KMS-11 (cell line): ENCODE data around the gene ZNF562.
"Not testable (repeated sequence)": the region's sequence is repeated elsewhere in the genome, so short reads cannot be mapped to it uniquely, and the experiment has no call there.

Experiments used
- H2AFZ ChIP-seq: fragments of 200-600 bp; sonication (generic); 2 replicates; pipeline ENCODE4 v1.6.1; 2016; ENCODE audit warnings: antibody characterized with exemption, mixed run types, low read depth
- H3K27ac ChIP-seq: fragments of 200-600 bp; sonication (generic); 2 replicates; pipeline ENCODE4 v1.6.1; 2016; ENCODE audit warnings: mild to moderate bottlenecking, mixed run types
- H3K27me3 ChIP-seq: fragments of 200-600 bp; sonication (generic); 2 replicates; pipeline ENCODE4 v1.6.1; 2017; ENCODE audit warnings: mild to moderate bottlenecking, low read depth, mixed run types, moderate library complexity; ENCODE audit not compliant: insufficient read depth
- H3K36me3 ChIP-seq: fragments of 200-600 bp; sonication (generic); 2 replicates; pipeline ENCODE4 v1.6.1; 2017; ENCODE audit warnings: mild to moderate bottlenecking, mixed run types; ENCODE audit not compliant: insufficient read depth
- H3K4me1 ChIP-seq: fragments of 200-600 bp; sonication (generic); 2 replicates; pipeline ENCODE4 v1.6.1; 2016; ENCODE audit warnings: mild to moderate bottlenecking, low read depth, mixed run types; ENCODE audit not compliant: poor library complexity, severe bottlenecking
- H3K4me2 ChIP-seq: fragments of 200-600 bp; sonication (generic); 2 replicates; pipeline ENCODE4 v1.7.0; 2016; ENCODE audit warnings: mild to moderate bottlenecking, mixed run types
- H3K4me3 ChIP-seq: fragments of 200-600 bp; sonication (generic); IDR thresholded peaks from 2 replicates; pipeline ENCODE4 v1.6.1; 2017; ENCODE audit warnings: low read depth, low read length, mixed read lengths; ENCODE audit not compliant: insufficient read depth
- H3K79me2 ChIP-seq: fragments of 200-600 bp; sonication (generic); 2 replicates; pipeline ENCODE4 v1.6.1; 2016; ENCODE audit warnings: low read depth, mixed run types; ENCODE audit not compliant: insufficient read depth
- H3K9ac ChIP-seq: fragments of 200-600 bp; sonication (generic); 2 replicates; pipeline ENCODE4 v1.6.1; 2016; ENCODE audit warnings: mild to moderate bottlenecking, mixed run types
- H4K20me1 ChIP-seq: fragments of 200-600 bp; sonication (generic); 2 replicates; pipeline ENCODE4 v1.6.1; 2016; ENCODE audit warnings: mild to moderate bottlenecking, mixed run types; ENCODE audit not compliant: insufficient read depth
- CTCF ChIP-seq: fragments of 200-600 bp; sonication (generic); conservative IDR thresholded peaks from 2 replicates; pipeline ENCODE4 v1.6.1; 2017; ENCODE audit warnings: low read depth, mild to moderate bottlenecking, antibody characterized with exemption, low read length, moderate library complexity, mixed read lengths

Gene ZNF562

GRCh38 chr19:9658769-9659168 lies 16.1 kb downstream of the ZNF562 start:
- H4K20me1 ChIP-seq = no peaks in the 10 kb centered on the region

GRCh38 chr19:9653066-9653555 lies 21.8 kb downstream of the ZNF562 start:
- H3K4me3 ChIP-seq, H3K4me1 ChIP-seq, H4K20me1 ChIP-seq, H3K27me3 ChIP-seq, H3K27ac ChIP-seq, H3K9ac ChIP-seq, H2AFZ ChIP-seq, H3K79me2 ChIP-seq, H3K4me2 ChIP-seq, H3K36me3 ChIP-seq: not testable (repeated sequence)

More at GRCh38 chr19:9658769-9659168, 16.1 kb downstream of the ZNF562 start:
- H3K4me3 ChIP-seq = no peak overlapping the region
- no peak overlapping the region for H2AFZ ChIP-seq
- no peak overlapping the region for H3K9ac ChIP-seq
- H3K4me2 ChIP-seq = no peak overlapping the region
- no peak for TF ChIP-seq CTCF
- no peak overlapping the region for H3K27ac ChIP-seq
- H3K4me1 ChIP-seq = no peaks in the 10 kb centered on the region
- peaks cover 15% of the 10 kb centered on the region; the same call in 1 of the 2 replicates for H3K79me2 ChIP-seq
- H3K27me3 ChIP-seq = no peaks in the 10 kb centered on the region
- H3K36me3 ChIP-seq = peaks cover 4% of the 10 kb centered on the region; the same call in 1 of the 2 replicates

- not testable (repeated sequence) for H3K79me2 ChIP-seq, H3K4me3 ChIP-seq
Observed at GRCh38 chr19:9651464-9651863, 23.4 kb downstream of the ZNF562 start.

GRCh38 chr19:9650345-9650744 lies 24.6 kb downstream of the ZNF562 start:
- Histone ChIP-seq H3K79me2 (no peaks in the 10 kb centered on the region), H2AFZ (no peak overlapping the region), H3K4me1 (no peaks in the 10 kb centered on the region), H3K9ac (no peak overlapping the region), H3K27me3 (no peaks in the 10 kb centered on the region), H4K20me1 (no peaks in the 10 kb centered on the region), H3K4me3 (no peak overlapping the region), H3K36me3 (peaks cover 5% of the 10 kb centered on the region; the same call in 1 of the 2 replicates), H3K27ac (no peak overlapping the region), H3K4me2 (no peak overlapping the region)
- TF ChIP-seq CTCF = no peak

More at GRCh38 chr19:9651464-9651863, 23.4 kb downstream of the ZNF562 start:
- H3K4me2 ChIP-seq, H3K27me3 ChIP-seq, H3K9ac ChIP-seq, H3K4me1 ChIP-seq, H3K27ac ChIP-seq, H4K20me1 ChIP-seq, H3K36me3 ChIP-seq, H2AFZ ChIP-seq: not testable (repeated sequence)

- Histone ChIP-seq H3K4me3 (no peak overlapping the region), H4K20me1 (no peaks in the 10 kb centered on the region), H3K4me1 (no peaks in the 10 kb centered on the region), H2AFZ (no peak overlapping the region), H3K9ac (no peak overlapping the region), H3K79me2 (no peaks in the 10 kb centered on the region), H3K27me3 (no peaks in the 10 kb centered on the region), H3K27ac (no peak overlapping the region), H3K4me2 (no peak overlapping the region), H3K36me3 (no peaks in the 10 kb centered on the region)
- TF ChIP-seq CTCF = no peak
Observed at GRCh38 chr19:9645472-9645871, 29.4 kb downstream of the ZNF562 start.
